ENCODE measurements around the gene RAP1GAP.

RAP1GAP gene

GRCh38 chr1:21590126-21590880, 78.9 kb downstream of the RAP1GAP start:
- no peak for DNase-seq (ENCODE audit: low read depth)

DNA sequence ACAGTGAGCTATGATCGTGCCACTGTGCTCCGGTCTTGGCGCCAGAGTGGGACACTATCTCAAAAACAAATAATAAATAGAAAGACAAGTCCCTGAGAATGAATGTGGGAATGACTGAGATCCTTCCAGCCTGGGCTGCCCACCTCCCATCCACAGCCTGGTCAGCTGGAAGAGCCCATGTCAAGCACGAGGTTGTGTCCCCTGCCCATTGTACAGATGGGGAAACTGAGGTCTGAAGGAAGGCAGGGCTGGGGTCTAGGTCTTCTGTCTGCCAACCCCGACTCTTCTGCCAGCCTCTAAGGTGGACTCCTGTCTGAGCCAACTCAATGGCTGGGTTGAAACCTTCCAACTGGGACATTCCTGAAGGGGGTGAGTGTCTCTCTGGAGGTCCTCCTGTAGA, 79.5 kb downstream of the RAP1GAP start:
- no peak for DNase-seq (ENCODE audit: low read depth)

DNA sequence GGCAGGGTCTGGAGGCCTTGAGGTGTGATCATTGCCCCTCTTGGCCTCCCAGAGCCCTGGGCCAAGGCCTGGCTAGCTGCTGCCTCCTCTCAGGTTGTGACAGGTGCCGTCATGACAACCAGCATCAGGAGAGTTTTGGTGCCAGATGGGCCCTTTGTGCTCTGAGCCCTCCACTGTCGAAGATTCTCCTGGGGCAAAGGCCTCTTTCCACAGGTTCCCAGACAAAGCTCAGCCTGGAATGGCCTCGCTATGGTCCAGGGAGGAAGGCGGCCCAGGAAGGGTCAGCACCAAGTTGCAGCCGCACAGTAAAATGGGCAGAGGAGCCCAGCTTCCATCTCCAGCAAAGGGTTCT, 81.6 kb downstream of the RAP1GAP start:
- DNase-seq (ENCODE audit: low read depth): no peak

DNA sequence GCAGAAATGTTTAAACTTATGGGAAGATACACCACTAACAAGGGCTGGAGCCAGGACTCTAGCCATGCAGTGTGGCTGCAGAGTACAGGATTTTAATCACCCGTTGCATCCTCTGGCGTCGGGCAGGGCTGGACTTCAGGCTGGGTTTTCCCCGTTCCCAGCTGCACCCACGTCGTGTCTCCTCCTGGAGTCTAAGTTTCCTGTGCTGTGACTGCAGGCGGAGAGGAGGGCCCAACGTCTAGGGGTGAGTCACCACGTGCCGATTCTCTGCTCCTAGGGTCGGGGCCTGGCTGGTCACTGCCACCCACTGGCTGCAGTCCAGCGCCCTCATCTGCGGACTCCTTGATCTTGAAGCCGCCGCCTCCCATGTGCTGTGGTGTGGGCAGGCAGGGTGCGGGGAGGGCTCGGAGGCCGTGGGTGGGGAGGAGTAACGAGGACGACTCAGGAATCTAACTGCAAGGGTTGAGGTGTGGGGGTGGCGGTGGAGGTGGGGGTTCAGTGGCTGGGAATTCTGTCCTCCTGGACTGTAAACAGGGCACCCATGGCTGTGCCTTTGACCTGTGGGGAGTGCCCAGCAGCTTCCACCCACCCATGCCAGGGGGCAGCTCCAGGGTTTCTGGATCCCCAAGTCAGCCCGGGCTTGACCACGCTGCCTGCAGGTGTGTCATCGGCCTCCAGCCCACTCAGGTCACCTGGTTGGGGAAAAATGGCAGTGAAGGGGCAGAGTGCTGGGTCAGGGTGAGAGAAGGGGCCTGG, 82.1 kb downstream of the RAP1GAP start:
- no peak for DNase-seq (ENCODE audit: low read depth)

- DNase-seq (ENCODE audit: low read depth): no peak
Measured at GRCh38 chr1:21586222-21586621, 82.9 kb downstream of the RAP1GAP start.

GRCh38 chr1:21585037-21585436, 84.1 kb downstream of the RAP1GAP start:
- no peak for DNase-seq (ENCODE audit: low read depth)

DNA sequence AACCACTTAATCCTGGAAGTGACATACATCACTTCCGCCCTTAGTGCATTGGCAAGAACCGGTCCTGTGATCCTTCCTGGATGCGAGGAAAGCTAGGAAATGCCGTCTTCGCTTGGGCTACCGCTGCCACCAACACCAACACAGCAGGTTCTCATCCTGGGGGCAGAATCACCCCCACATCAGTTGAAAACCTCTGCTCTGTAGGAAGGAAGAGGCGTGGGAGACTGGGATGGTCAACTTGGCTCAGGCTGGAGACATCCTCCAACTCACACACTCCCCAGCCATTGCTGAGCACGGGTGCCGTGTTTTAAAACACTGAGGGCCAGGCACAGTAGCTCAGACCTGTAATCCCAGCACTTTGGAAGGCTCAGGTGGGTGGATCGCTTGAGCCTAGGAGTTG, 85.1 kb downstream of the RAP1GAP start:
- no peak for DNase-seq (ENCODE audit: low read depth)

GRCh38 chr1:21579791-21580190, 89.4 kb downstream of the RAP1GAP start:
- no peak for DNase-seq (ENCODE audit: low read depth)

GRCh38 chr1:21577933-21578332, 91.2 kb downstream of the RAP1GAP start:
- no peak for DNase-seq (ENCODE audit: low read depth)

- no peak for DNase-seq (ENCODE audit: low read depth)
Measured at GRCh38 chr1:21577324-21577723, 91.8 kb downstream of the RAP1GAP start.

DNA sequence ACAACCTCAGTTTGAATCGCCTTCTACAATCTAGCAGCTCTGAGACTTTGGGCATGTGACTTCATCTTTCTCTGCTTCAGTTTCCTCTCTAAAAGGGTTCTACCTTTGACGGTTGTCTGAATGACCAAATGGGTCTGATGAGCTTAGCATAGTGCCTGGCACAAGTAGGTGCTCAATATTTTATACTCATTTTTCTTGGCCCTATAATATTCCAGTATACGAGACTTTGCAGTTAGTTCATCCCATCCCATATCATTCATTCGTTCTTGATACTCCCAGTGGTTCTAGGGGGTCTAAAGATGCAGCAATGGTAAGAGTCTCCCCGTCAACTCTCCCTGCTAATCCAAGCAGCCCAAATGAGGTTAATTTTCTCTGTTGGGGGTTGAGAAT, 92.4 kb downstream of the RAP1GAP start:
- DNase-seq (ENCODE audit: low read depth): no peak

DNA sequence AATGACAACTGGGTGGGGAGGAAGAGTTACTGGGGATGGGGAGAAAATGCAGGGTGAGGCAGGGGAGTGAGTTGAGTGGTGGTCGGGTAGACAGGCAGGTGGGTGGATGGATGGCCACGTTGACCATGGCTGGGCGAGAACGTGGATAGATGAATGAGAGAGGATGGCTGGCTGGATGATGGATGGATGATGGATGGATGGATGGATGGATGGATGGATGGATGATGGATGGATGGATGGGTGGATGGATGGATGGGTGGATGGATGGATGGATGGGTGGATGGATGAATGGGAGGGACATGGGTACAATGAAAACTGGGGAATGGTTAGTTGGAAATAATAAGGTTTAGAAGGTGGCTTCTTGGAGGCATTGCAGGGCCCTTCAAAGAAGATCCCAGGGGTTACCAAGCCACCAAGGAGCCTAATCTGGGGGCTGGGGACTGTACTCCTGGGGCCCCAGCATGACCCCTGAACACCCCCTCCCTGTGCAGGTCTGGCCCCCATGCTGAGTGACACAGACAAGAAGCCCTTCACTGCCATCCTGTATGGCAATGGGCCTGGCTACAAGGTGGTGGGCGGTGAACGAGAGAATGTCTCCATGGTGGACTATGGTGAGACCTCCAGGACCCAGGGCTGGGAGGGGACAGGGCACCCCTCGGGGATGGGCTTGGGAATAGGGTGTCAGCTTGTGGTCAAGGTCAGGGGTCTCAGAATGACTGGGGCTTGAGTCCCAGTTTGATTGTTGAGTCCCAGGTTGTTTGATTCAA, 92.9 kb downstream of the RAP1GAP start:
- DNase-seq (ENCODE audit: low read depth): no peak

- no peak for DNase-seq (ENCODE audit: low read depth)
Measured at GRCh38 chr1:21575351-21575942, 93.7 kb downstream of the RAP1GAP start.

- no peak for DNase-seq (ENCODE audit: low read depth)
Measured at GRCh38 chr1:21574466-21575151, 94.5 kb downstream of the RAP1GAP start.

DNA sequence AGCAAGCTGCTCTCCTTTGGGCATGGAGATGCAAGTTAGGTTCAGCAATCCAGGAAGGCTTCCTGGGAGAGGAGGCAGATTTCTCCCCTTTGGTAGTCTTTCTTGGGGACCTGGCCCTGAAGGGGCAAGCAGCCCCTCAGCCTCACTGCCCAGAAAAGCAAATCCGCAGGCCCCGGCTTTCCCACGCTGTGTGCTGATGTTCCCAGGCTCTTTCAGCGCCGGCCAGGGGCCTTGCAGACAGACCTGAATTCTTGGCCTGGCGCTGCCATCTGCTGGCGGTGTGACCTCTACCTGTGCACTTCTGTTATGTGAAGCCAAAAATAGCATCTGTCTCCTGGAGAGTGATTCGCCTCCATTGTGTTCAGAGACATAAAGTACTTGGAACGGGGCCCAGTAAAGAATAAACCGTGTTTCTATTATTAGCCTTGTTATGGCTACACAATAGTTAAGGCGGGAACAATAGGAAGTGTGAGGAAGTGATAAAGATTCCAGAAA, 95.1 kb downstream of the RAP1GAP start:
- no peak for DNase-seq (ENCODE audit: low read depth)

GRCh38 chr1:21573475-21573874, 95.7 kb downstream of the RAP1GAP start:
- DNase-seq (ENCODE audit: low read depth): no peak

DNA sequence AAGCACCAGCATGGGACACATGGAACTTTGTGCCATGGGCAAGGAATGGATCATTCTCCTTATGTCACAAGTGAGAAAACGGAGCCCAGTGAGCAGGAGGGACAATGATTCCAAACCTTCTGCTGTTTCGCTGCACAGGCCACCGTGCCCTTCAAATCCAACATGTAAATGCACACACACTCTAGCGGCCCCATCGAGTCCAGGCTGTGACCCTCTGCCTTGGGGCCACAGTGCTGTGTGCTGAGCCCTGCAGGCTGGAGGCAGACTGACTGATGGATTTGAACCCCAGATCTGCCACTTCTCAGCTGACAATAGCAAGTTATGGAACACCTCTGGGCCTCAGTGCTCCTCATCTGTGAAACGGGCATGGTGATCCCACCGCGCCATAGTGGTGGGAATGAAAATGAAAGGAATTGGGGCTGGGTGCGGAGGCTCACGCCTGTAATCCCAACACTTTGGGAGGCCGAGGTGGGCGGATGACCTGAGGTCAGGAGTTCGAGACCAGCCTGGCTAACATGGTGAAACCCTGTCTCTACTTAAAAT, 96.4 kb downstream of the RAP1GAP start:
- DNase-seq (ENCODE audit: low read depth): no peak

DNA sequence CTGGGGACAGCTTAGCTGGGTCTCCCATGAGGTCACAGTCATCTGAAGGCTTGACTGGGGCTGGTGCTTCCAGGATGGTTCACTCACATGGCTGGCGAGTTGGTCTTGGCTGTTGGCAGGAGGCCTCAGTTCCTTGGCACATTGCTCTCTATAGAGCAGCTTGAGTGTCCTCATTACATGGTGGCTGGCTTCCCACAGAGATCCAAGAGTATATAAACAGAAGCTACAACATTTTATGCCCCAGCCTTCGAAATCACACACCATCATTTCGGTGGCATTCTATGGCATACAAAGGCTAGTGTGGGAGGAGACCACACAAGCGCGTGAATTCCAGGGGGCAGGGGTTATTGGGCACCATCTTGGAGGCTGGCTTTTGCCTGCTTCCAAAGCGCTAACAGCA, 96.9 kb downstream of the RAP1GAP start:
- DNase-seq (ENCODE audit: low read depth): no peak

GRCh38 chr1:21570885-21571284, 98.3 kb downstream of the RAP1GAP start:
- no peak for DNase-seq (ENCODE audit: low read depth)

DNA sequence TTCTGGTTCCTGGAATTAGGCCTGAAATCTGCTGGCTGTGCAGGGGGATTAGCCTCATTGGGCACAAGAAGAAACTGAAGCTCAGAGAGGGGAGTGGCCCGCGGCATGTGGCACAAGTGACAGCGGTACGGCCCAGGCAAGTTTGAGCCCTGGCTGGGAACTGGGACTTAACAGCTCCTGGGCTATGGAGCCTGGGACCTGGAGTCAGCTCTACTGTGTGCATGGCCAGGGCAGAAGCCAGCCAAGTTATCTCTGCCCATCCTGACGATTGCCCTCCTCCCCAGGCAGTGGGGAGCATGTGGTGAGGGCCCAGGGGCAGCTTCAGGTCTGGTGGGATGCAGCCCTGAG, 98.7 kb downstream of the RAP1GAP start:
- DNase-seq (ENCODE audit: low read depth): no peak

GRCh38 chr1:21569820-21570527, 99.2 kb downstream of the RAP1GAP start:
- no peak for DNase-seq (ENCODE audit: low read depth)
